Measurements from ENCODE around the gene RGS13.

GRCh38 chr1:192592981-192593708 lies 42.8 kb upstream of the RGS13 start:
- no peak for TF ChIP-seq CTCF (conservative IDR thresholded peaks at IDR 0.05 in 1 of 2, IDR thresholded peaks at IDR 0.05 in 1 of 2; ENCODE audit: extremely low read depth in 1 of 2, insufficient read depth in 1 of 2, low read depth in 1 of 2, low read length in 2 of 2)
- TF ChIP-seq EZH2 (IDR thresholded peaks at IDR 0.05; ENCODE audit: borderline replicate concordance, low read length), result no peak

Measured in mammary epithelial cell (primary cell).